Stomach (tissue), 4 donors: ENCODE results near the gene INVS.

Experiments used
- POLR2A ChIP-seq, 4 donors: fragments of 450-650 bp; IDR thresholded peaks; one replicate each; pipeline ENCODE4 v1.6.1; 2016; ENCODE audit warnings: antibody characterized with exemption in 4 of 4, control low read depth in 2 of 4, mild to moderate bottlenecking in 1 of 4, moderate library complexity in 1 of 4
- POLR2AphosphoS5 ChIP-seq, 3 donors: sonication (generic); formaldehyde crosslinking; IDR thresholded peaks; one replicate each; pipeline ENCODE4 v1.6.1; 2016; ENCODE audit warnings: antibody characterized with exemption in 3 of 3
- TF ChIP-seq, protein P1 (sequence below), 7 experiments: fragments of 450-650 bp in 4 of 7; fragments of 200-600 bp in 3 of 7; sonication (generic) in 3 of 7; IDR thresholded peaks; one replicate each; pipeline ENCODE4 v1.5.1; 2016 to 2019; ENCODE audit warnings: antibody characterized with exemption in 7 of 7, control low read depth in 2 of 7, mild to moderate bottlenecking in 1 of 7

DNA sequence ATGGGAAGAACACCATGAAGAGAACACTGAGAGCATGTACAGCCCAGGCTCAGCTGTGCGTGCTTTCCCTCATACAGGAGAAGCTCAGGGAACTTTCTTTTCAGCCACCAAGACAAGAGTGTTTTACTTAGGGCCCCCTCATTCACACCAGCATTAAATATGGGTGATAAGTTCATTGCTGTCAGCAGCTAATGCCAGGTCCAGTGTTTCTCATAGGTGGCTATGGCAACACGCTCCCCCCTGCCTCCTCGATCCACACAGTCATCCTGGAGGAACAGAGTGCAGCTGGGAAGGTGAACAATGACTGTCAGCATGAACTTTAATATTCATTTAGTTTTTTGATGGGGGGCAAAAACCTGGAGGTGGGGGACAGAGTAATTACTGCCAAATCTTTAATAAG is 199.3 kb downstream of the INVS start:
- TF ChIP-seq, protein P1, sequence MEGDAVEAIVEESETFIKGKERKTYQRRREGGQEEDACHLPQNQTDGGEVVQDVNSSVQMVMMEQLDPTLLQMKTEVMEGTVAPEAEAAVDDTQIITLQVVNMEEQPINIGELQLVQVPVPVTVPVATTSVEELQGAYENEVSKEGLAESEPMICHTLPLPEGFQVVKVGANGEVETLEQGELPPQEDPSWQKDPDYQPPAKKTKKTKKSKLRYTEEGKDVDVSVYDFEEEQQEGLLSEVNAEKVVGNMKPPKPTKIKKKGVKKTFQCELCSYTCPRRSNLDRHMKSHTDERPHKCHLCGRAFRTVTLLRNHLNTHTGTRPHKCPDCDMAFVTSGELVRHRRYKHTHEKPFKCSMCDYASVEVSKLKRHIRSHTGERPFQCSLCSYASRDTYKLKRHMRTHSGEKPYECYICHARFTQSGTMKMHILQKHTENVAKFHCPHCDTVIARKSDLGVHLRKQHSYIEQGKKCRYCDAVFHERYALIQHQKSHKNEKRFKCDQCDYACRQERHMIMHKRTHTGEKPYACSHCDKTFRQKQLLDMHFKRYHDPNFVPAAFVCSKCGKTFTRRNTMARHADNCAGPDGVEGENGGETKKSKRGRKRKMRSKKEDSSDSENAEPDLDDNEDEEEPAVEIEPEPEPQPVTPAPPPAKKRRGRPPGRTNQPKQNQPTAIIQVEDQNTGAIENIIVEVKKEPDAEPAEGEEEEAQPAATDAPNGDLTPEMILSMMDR (IDR thresholded peaks at IDR 0.05) = no peak
- TF ChIP-seq POLR2AphosphoS5 (IDR thresholded peaks at IDR 0.05) (no peak), POLR2A (IDR thresholded peaks at IDR 0.05) (no peak)
